Gastrocnemius medialis (tissue), 4 donors: ENCODE results near the gene ZMAT5.

Experiments
- CTCF ChIP-seq, 5 experiments: fragments of 450-650 bp in 3 of 5; fragments of 200-600 bp in 2 of 5; sonication (generic) in 2 of 5; IDR thresholded peaks in 4 of 5; conservative IDR thresholded peaks in 1 of 5; 1 replicate in 4 of 5; 2 replicates in 1 of 5; pipeline ENCODE4 v1.5.1; 2016 to 2019; ENCODE audit warnings: antibody characterized with exemption in 5 of 5, mild to moderate bottlenecking in 3 of 5, moderate library complexity in 3 of 5
- POLR2A ChIP-seq, 2 donors: fragments of 450-650 bp; IDR thresholded peaks; one replicate each; pipeline ENCODE4 v1.6.1; 2017; ENCODE audit warnings: antibody characterized with exemption in 2 of 2, mild to moderate bottlenecking in 2 of 2, moderate library complexity in 2 of 2

- TF ChIP-seq CTCF (IDR thresholded peaks at IDR 0.05 in 4 of 5, conservative IDR thresholded peaks at IDR 0.05 in 1 of 5) (no peak), POLR2A (IDR thresholded peaks at IDR 0.05) (no peak)
Observed at GRCh38 chr22:29689206-29689879, 77.5 kb downstream of the ZMAT5 start.
